Osteoblast (primary cell): ENCODE data around the gene KRT14. TPM values are rescaled to one million over a fixed set of nuclear protein-coding genes. Genes with fewer than 3 reads are reported as not detected.
"Not testable (repeated sequence)": the region's sequence is repeated elsewhere in the genome, so short reads cannot be mapped to it uniquely, and the experiment has no call there.

Experiments used
- DNase-seq: peaks from one replicate; pipeline ENCODE4 v3.0.0; 2011; ENCODE audit warnings: low spot score, mixed read lengths; ENCODE audit not compliant: insufficient read length; ENCODE audit errors: missing footprints
- H2AFZ ChIP-seq: 2 replicates; pipeline ENCODE4 v1.6.0; 2011; ENCODE audit warnings: mild to moderate bottlenecking, low read length
- H3K27ac ChIP-seq: 2 replicates; pipeline ENCODE4 v1.5.1; 2011; ENCODE audit warnings: mild to moderate bottlenecking, low read depth, low read length, moderate library complexity
- H3K27me3 ChIP-seq: 2 replicates; pipeline ENCODE4 v1.6.0; 2012; ENCODE audit warnings: mild to moderate bottlenecking, control low read depth, inconsistent platforms, low read length, moderate library complexity; ENCODE audit not compliant: insufficient read depth
- H3K36me3 ChIP-seq: 2 replicates; pipeline ENCODE4 v1.5.1; 2011; ENCODE audit warnings: mild to moderate bottlenecking, low read length, control low read depth, moderate library complexity; ENCODE audit not compliant: insufficient read depth
- H3K4me1 ChIP-seq: 2 replicates; pipeline ENCODE4 v1.5.1; 2011; ENCODE audit warnings: mild to moderate bottlenecking, low read length, control low read depth, moderate library complexity; ENCODE audit not compliant: insufficient read depth
- H3K4me2 ChIP-seq: 2 replicates; pipeline ENCODE4 v1.6.0; 2011; ENCODE audit warnings: mild to moderate bottlenecking, low read length; ENCODE audit not compliant: insufficient read depth
- H3K4me3 ChIP-seq: fragments of 200-600 bp; sonication (generic); 3 replicates; pipeline ENCODE4 v1.5.1; 2012; ENCODE audit warnings: mild to moderate bottlenecking, low read length, inconsistent platforms; ENCODE audit not compliant: insufficient read depth
- H3K79me2 ChIP-seq: 2 replicates; pipeline ENCODE4 v1.6.0; 2012; ENCODE audit warnings: mild to moderate bottlenecking, low read length, control low read depth, inconsistent platforms; ENCODE audit not compliant: insufficient read depth
- H3K9me3 ChIP-seq: 2 replicates; pipeline ENCODE4 v1.5.1; 2011; ENCODE audit warnings: low read depth, low read length, control low read depth
- H4K20me1 ChIP-seq: 2 replicates; pipeline ENCODE4 v1.6.0; 2012; ENCODE audit warnings: mild to moderate bottlenecking, low read length, control low read depth; ENCODE audit not compliant: insufficient read depth
- total RNA-seq: library from RNA; depleted of rRNA; stranded (reverse); fragments of >200 nt; gene quantifications from 2 replicates; pipeline ENCODE4 v1.2.3, GENCODE V29; 2012
- TF ChIP-seq, protein P1 (sequence below): IDR thresholded peaks from 2 replicates; pipeline ENCODE4 v1.5.1; 2011; ENCODE audit warnings: mild to moderate bottlenecking, low read depth, low read length, moderate library complexity; ENCODE audit errors: extremely low read depth

Gene KRT14
- total RNA-seq, 1 donor = 12.3 TPM

DNA sequence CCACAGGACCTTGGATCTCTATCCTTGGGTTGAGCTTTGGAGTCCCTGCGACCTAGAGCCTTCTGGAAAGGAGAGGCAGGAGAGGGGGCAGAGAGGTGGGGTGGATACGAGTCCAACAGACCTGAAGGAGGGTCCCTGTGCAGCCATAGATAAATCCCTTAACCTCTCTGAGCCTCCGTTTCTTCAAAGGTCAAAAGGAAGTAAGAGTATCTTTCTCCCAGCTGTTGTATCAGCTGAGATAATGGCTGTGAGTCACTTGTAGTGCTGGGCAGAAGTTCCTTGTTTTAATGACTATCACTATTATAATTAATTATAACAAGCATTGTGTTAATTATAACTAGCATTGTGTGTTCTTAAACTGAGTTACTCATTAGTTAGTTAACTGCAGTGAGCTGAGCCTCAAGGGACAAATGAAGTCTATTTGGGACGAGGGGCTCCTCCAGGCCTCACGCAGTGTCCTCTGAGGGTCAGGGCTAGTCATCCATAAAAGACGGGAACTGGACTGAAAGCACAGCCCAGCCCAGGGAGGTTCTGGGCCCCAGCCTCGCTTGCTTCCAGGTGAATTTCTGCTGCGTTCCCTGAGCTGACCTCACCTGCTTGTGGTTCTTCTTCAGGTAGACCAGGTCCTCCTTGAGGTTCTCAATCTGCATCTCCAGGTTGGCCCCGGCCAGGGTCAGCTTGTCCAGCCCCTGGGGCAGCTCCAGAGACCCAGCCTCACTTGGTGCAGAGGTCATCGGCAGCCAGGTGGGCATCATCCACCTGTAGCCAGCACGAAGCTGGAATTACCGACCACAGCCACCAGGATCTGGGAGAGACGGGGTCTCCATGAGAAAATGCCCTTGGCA is 43.4 kb upstream of the KRT14 start:
- Histone ChIP-seq H3K4me3 (no peak overlapping the region), H3K9me3 (no peaks in the 10 kb centered on the region), H3K79me2 (no peaks in the 10 kb centered on the region), H3K27me3 (no peaks in the 10 kb centered on the region), H2AFZ (no peak overlapping the region), H3K4me2 (no peak overlapping the region), H3K27ac (no peak overlapping the region), H3K36me3 (no peaks in the 10 kb centered on the region), H4K20me1 (no peaks in the 10 kb centered on the region), H3K4me1 (peaks cover 13% of the 10 kb centered on the region)
- TF ChIP-seq, protein P1, sequence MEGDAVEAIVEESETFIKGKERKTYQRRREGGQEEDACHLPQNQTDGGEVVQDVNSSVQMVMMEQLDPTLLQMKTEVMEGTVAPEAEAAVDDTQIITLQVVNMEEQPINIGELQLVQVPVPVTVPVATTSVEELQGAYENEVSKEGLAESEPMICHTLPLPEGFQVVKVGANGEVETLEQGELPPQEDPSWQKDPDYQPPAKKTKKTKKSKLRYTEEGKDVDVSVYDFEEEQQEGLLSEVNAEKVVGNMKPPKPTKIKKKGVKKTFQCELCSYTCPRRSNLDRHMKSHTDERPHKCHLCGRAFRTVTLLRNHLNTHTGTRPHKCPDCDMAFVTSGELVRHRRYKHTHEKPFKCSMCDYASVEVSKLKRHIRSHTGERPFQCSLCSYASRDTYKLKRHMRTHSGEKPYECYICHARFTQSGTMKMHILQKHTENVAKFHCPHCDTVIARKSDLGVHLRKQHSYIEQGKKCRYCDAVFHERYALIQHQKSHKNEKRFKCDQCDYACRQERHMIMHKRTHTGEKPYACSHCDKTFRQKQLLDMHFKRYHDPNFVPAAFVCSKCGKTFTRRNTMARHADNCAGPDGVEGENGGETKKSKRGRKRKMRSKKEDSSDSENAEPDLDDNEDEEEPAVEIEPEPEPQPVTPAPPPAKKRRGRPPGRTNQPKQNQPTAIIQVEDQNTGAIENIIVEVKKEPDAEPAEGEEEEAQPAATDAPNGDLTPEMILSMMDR = no peak
- DNase-seq = peak; percentile 71

DNA sequence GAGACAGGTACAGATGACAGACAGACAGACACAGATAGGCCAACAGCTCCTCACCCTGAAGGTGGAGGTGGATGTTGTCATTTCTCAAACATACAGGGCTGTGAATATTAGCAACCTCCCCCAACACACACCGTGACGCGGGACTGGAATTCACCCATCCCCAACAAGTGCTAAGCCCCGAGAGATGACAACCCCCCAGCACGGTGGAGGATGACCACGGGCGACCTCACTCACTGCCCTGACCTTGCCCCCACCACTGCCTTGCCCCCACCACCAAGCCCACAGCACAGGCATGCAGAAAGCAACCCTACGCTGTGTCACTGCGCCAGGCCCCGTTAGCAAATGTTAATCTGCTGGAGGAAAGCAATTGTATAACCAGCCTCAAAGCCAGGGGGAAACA is 42.6 kb upstream of the KRT14 start:
- Histone ChIP-seq H4K20me1 (no peaks in the 10 kb centered on the region), H3K4me3 (no peak overlapping the region), H3K27ac (no peak overlapping the region), H3K36me3 (no peaks in the 10 kb centered on the region), H3K79me2 (no peaks in the 10 kb centered on the region), H3K9me3 (no peaks in the 10 kb centered on the region), H2AFZ (no peak overlapping the region), H3K4me1 (peaks cover 9% of the 10 kb centered on the region), H3K4me2 (no peak overlapping the region), H3K27me3 (no peaks in the 10 kb centered on the region)
- DNase-seq = peak; percentile 26
- TF ChIP-seq, protein P1 = no peak

DNA sequence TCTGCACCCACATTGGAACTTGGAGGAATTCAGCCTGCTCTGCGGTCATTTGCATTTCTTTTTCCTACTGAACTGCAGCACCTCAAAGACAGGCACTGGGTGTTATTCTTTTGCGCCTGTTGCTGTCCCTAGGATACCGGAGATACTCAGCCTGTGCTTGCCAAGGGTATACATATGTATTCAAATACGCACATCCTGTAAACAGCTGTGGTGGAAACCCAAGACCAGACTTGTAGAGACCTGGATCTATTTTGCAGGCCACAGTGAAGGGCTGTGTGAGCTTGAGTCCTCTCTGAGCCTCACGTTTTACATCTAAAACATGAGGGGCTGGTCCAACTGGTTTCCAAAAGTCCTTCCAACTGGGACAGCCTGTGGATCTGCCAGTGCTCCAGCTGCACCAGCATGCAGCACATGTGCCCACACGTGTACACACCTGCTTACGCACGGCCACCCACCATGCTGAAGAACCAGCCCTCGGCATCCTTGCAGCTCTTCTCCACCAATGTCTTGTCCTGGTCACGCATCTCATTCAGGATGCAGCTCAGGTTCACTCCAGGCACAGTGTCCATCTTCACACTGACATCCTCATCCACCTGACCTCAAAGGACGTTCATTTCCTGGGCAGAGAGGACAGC is 42.0 kb upstream of the KRT14 start:
- H3K27me3 ChIP-seq, H2AFZ ChIP-seq, H3K4me1 ChIP-seq, H4K20me1 ChIP-seq, H3K4me3 ChIP-seq, H3K79me2 ChIP-seq, H3K27ac ChIP-seq, H3K9me3 ChIP-seq, H3K4me2 ChIP-seq, H3K36me3 ChIP-seq: not testable (repeated sequence)
- peak; percentile 42 for DNase-seq

DNA sequence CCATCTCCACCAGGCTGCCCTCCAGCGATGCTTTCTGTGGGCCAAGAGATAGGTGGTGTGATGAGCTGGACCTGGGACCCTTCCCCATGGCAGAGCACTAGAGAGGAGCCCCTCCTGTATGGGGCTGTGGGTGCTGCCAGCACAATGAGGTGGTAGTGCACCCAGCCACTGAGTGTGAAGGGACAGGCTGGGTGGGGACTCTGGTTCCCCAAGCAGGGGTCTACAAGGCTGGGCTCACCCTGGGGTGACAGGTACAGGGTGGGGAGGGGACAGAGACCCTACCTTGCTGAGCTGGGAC is 41.3 kb upstream of the KRT14 start:
- H3K27me3 ChIP-seq, H3K4me2 ChIP-seq, H3K36me3 ChIP-seq, H4K20me1 ChIP-seq, H3K9me3 ChIP-seq, H3K79me2 ChIP-seq, H2AFZ ChIP-seq, H3K4me3 ChIP-seq, H3K27ac ChIP-seq, H3K4me1 ChIP-seq, DNase-seq: not testable (repeated sequence)
